GM23338 (cell line): ENCODE results near the gene NFATC3.

ENCODE experiments used
- CTCF ChIP-seq, 2 experiments: fragments of 200-600 bp in 1 of 2; sonication (generic) in 1 of 2; conservative IDR thresholded peaks; 2 replicates each; pipeline versions ENCODE4 v1.5.1 to v1.6.1; 2016 to 2017; ENCODE audit warnings: antibody characterized with exemption in 2 of 2, low read depth in 2 of 2, mild to moderate bottlenecking in 2 of 2, moderate library complexity in 1 of 2
- POLR2AphosphoS5 ChIP-seq: IDR thresholded peaks from 2 replicates; pipeline ENCODE4 v1.6.1; 2016; ENCODE audit warnings: antibody characterized with exemption, low read depth

GRCh38 chr16:68049449-68049848 lies 35.7 kb upstream of the NFATC3 start:
- TF ChIP-seq CTCF (conservative IDR thresholded peaks at IDR 0.05; ENCODE audit: low read depth in 2 of 2): no peak
- TF ChIP-seq POLR2AphosphoS5: no peak
